ENCODE data around the gene BRWD1.
"Not testable (repeated sequence)": the region's sequence is repeated elsewhere in the genome, so short reads cannot be mapped to it uniquely, and the experiment has no call there.

Gene BRWD1

GRCh38 chr21:39161064-39161463 lies 152.4 kb downstream of the BRWD1 start:
- DNase-seq: no peak

- no peak for DNase-seq
Measured at GRCh38 chr21:39159342-39160063, 153.9 kb downstream of the BRWD1 start.

- DNase-seq: not testable (repeated sequence)
Measured at GRCh38 chr21:39157241-39157640, 156.2 kb downstream of the BRWD1 start.

GRCh38 chr21:39156024-39156423 lies 157.4 kb downstream of the BRWD1 start:
- no peak for DNase-seq

- DNase-seq: no peak
Measured at GRCh38 chr21:39155578-39155977, 157.9 kb downstream of the BRWD1 start.

GRCh38 chr21:39153842-39154241 lies 159.6 kb downstream of the BRWD1 start:
- DNase-seq: no peak

GRCh38 chr21:39153373-39153772 lies 160.1 kb downstream of the BRWD1 start:
- DNase-seq: no peak

GRCh38 chr21:39152271-39152670 lies 161.2 kb downstream of the BRWD1 start:
- no peak for DNase-seq

GRCh38 chr21:39150877-39151276 lies 162.6 kb downstream of the BRWD1 start:
- DNase-seq: no peak

- no peak for DNase-seq
Measured at GRCh38 chr21:39150316-39150715, 163.1 kb downstream of the BRWD1 start.

- no peak for DNase-seq
Measured at GRCh38 chr21:39149882-39150281, 163.6 kb downstream of the BRWD1 start.

GRCh38 chr21:39148975-39149374 lies 164.5 kb downstream of the BRWD1 start:
- DNase-seq: no peak

GRCh38 chr21:39144191-39144590 lies 169.2 kb downstream of the BRWD1 start:
- no peak for DNase-seq

GRCh38 chr21:39142972-39143371 lies 170.5 kb downstream of the BRWD1 start:
- DNase-seq: no peak

GRCh38 chr21:39141502-39141901 lies 171.9 kb downstream of the BRWD1 start:
- no peak for DNase-seq

GRCh38 chr21:39137248-39138178 lies 175.9 kb downstream of the BRWD1 start:
- no peak for DNase-seq

GRCh38 chr21:39136711-39137110 lies 176.7 kb downstream of the BRWD1 start:
- no peak for DNase-seq

- not testable (repeated sequence) for DNase-seq
Measured at GRCh38 chr21:39136138-39136537, 177.3 kb downstream of the BRWD1 start.

GRCh38 chr21:39134288-39134810 lies 179.1 kb downstream of the BRWD1 start:
- DNase-seq: no peak
